BJ (cell line): ENCODE results near the gene ZNF205. TPM values are rescaled to one million over a fixed set of nuclear protein-coding genes. Genes with fewer than 3 reads are reported as not detected.

ENCODE experiments used
- CTCF ChIA-PET: fragments of 350-600 bp; formaldehyde crosslinking; extraction: SDS; loops from one replicate; lab custom pipeline; 2021; ENCODE audit warnings: antibody characterized with exemption, inconsistent platforms; lab: Yijun Ruan, JAX
- POLR2A ChIA-PET: fragments of 300-600 bp; sonication (Branson Sonifier 250); formaldehyde crosslinking; extraction: SDS; loops from one replicate; lab custom pipeline; 2021; ENCODE audit warnings: antibody characterized with exemption; lab: Charles Lee
- DNase-seq: peaks from one replicate; pipeline ENCODE4 v3.0.0-alpha.2; 2011; ENCODE audit warnings: low read depth
- H3K27me3 ChIP-seq: 2 replicates; pipeline ENCODE4 v1.6.0; 2011; ENCODE audit warnings: low read length; ENCODE audit not compliant: control insufficient read depth, insufficient read depth
- H3K36me3 ChIP-seq: 2 replicates; pipeline ENCODE4 v1.5.1; 2011; ENCODE audit warnings: low read length; ENCODE audit not compliant: control insufficient read depth, insufficient read depth
- H3K4me3 ChIP-seq: 2 replicates; pipeline ENCODE4 v1.5.1; 2011; ENCODE audit warnings: low read depth, mild to moderate bottlenecking, control low read depth, low read length
- CTCF ChIP-seq: IDR thresholded peaks from 2 replicates; pipeline ENCODE4 v1.5.1; 2011; ENCODE audit warnings: low read depth, mild to moderate bottlenecking, control low read depth, inconsistent platforms, low read length, moderate library complexity; ENCODE audit not compliant: insufficient read depth
- polyA plus RNA-seq: library from polyadenylated mRNA; depleted of rRNA; stranded (reverse); fragments of >200 nt; gene quantifications from 2 replicates; pipeline ENCODE4 v1.2.3, GENCODE V29; 2011

The ZNF205 gene
- polyA plus RNA-seq, 1 experiment, result 9.0 TPM

GRCh38 chr16:3152027-3152276 is 39.6 kb downstream of the ZNF205 start:
- no peaks in the 10 kb centered on the region for H3K27me3 ChIP-seq
- peak overlapping the region; percentile 49 for H3K4me3 ChIP-seq
- DNase-seq, result no peak
- CTCF ChIA-PET, result interaction anchor here (0.9 to 3.5 kb wide), 12 partner anchors 13 to 121 kb away, joined by 3 to 15 read pairs (median 3); partner anchors contain the start of genes OR1F1 and ZNF213
- no peaks in the 10 kb centered on the region for H3K36me3 ChIP-seq
- POLR2A ChIA-PET, result no interaction called here
- no peak for TF ChIP-seq CTCF

GRCh38 chr16:3152277-3152990 is 40.0 kb downstream of the ZNF205 start:
- DNase-seq, result peak; percentile 49
- no peaks in the 10 kb centered on the region for H3K27me3 ChIP-seq
- ChIA-PET POLR2A (interaction anchor here (0.8 kb wide), 1 partner anchor 18 kb away, joined by 6 read pairs; the partner anchor contains the start of gene ZNF213), CTCF (interaction anchor here (0.9 to 3.5 kb wide), 12 partner anchors 13 to 122 kb away, joined by 3 to 15 read pairs (median 3); partner anchors contain the start of genes OR1F1 and ZNF213)
- peak overlapping the region; percentile 49 for H3K4me3 ChIP-seq
- H3K36me3 ChIP-seq, result no peaks in the 10 kb centered on the region
- peak; percentile 52 for TF ChIP-seq CTCF

GRCh38 chr16:3152991-3153368 is 40.6 kb downstream of the ZNF205 start:
- no peak for TF ChIP-seq CTCF
- ChIA-PET CTCF (interaction anchor here (0.9 to 3.1 kb wide), 7 partner anchors 12 to 52 kb away, joined by 3 to 15 read pairs (median 3); partner anchors contain the start of genes OR1F1 and ZNF213), POLR2A (interaction anchor here (0.8 kb wide), 1 partner anchor 18 kb away, joined by 6 read pairs; the partner anchor contains the start of gene ZNF213)
- Histone ChIP-seq H3K27me3 (no peaks in the 10 kb centered on the region), H3K36me3 (no peaks in the 10 kb centered on the region), H3K4me3 (no peak overlapping the region)
- DNase-seq, result no peak

GRCh38 chr16:3155181-3155580 is 42.8 kb downstream of the ZNF205 start:
- CTCF ChIA-PET, result interaction anchor here (0.6 to 0.7 kb wide), 2 partner anchors 9 to 16 kb away, joined by 3 read pairs; no protein-coding TSS in a partner anchor
- H3K36me3 ChIP-seq, result no peaks in the 10 kb centered on the region
- TF ChIP-seq CTCF, result no peak
- H3K27me3 ChIP-seq, result no peaks in the 10 kb centered on the region
- no peak overlapping the region for H3K4me3 ChIP-seq
- DNase-seq, result no peak
- POLR2A ChIA-PET, result no interaction called here

GRCh38 chr16:3155972-3156371 is 43.6 kb downstream of the ZNF205 start:
- no peak for TF ChIP-seq CTCF
- CTCF ChIA-PET, result interaction anchor here (0.7 kb wide), 1 partner anchor 17 kb away, joined by 3 read pairs; no protein-coding TSS in a partner anchor
- POLR2A ChIA-PET, result no interaction called here
- no peaks in the 10 kb centered on the region for H3K27me3 ChIP-seq
- DNase-seq, result no peak
- no peaks in the 10 kb centered on the region for H3K36me3 ChIP-seq
- no peak overlapping the region for H3K4me3 ChIP-seq
